HG03354 (cell line): ENCODE measurements around the gene SLC17A8.

Source experiments
- ATAC-seq: cut with Tn5 transposase; IDR thresholded peaks from one replicate; pipeline ENCODE4 v1.9.1; 2021; ENCODE audit warnings: mild to moderate bottlenecking; ENCODE audit not compliant: unreplicated experiment, poor library complexity, severe bottlenecking

SLC17A8 gene

GRCh38 chr12:100461330-100461973 is 104.6 kb downstream of the SLC17A8 start:
- ATAC-seq: no peak

- ATAC-seq: no peak
Measured at GRCh38 chr12:100463661-100464060, 106.8 kb downstream of the SLC17A8 start.

GRCh38 chr12:100464529-100464928 is 107.7 kb downstream of the SLC17A8 start:
- no peak for ATAC-seq

GRCh38 chr12:100468126-100468525 is 111.3 kb downstream of the SLC17A8 start:
- no peak for ATAC-seq
